NCI-H1105 treated with DMSO at 0.1 percent for 48 hours (cell line): ENCODE results near the gene ENO3.

Experiments used
- DNase-seq: peaks from one replicate; lab custom pipeline; 2025; lab: John Stamatoyannopoulos, UW

ENO3 gene

GRCh38 chr17:4937553-4937952 is 13.4 kb upstream of the ENO3 start:
- DNase-seq, result no peak

- DNase-seq, result no peak
These were observed 12.8 kb upstream of the ENO3 start for GRCh38 chr17:4938069-4938491.

- no peak for DNase-seq
These were observed 12.0 kb upstream of the ENO3 start for GRCh38 chr17:4938688-4939545.

- DNase-seq, result no peak
These were observed 11.4 kb upstream of the ENO3 start for GRCh38 chr17:4939546-4939795.

GRCh38 chr17:4939796-4940554 is 10.9 kb upstream of the ENO3 start, which contains the start of the genes RNF167 and SLC25A11:
Gene RNF167 (plus strand): TSS chr17:4940268. CDS start chr17:4940910, 642 bp downstream.
Gene SLC25A11 (minus strand): TSS chr17:4940046. CDS start chr17:4939910, 136 bp downstream.
- DNase-seq, result peak; percentile 100

- no peak for DNase-seq
These were observed 10.2 kb upstream of the ENO3 start for GRCh38 chr17:4940555-4941318.

- DNase-seq, result no peak
These were observed 9.7 kb upstream of the ENO3 start for GRCh38 chr17:4941319-4941610.

GRCh38 chr17:4942760-4943508 is 8.0 kb upstream of the ENO3 start:
- no peak for DNase-seq

GRCh38 chr17:4944163-4944553 is 6.8 kb upstream of the ENO3 start:
- DNase-seq, result no peak

GRCh38 chr17:4944554-4945175 is 6.3 kb upstream of the ENO3 start:
- DNase-seq, result no peak

GRCh38 chr17:4945176-4945943 is 5.6 kb upstream of the ENO3 start:
- no peak for DNase-seq

- DNase-seq, result no peak
These were observed 5.0 kb upstream of the ENO3 start for GRCh38 chr17:4945944-4946280.

- DNase-seq, result no peak
These were observed 4.5 kb upstream of the ENO3 start for GRCh38 chr17:4946312-4946976.

- DNase-seq, result no peak
These were observed 3.9 kb upstream of the ENO3 start for GRCh38 chr17:4947010-4947410.

GRCh38 chr17:4947411-4948165 is 3.3 kb upstream of the ENO3 start:
- peak; percentile 45 for DNase-seq

- DNase-seq, result peak; percentile 83
These were observed 2.6 kb upstream of the ENO3 start, which contains the start of gene PFN1 for GRCh38 chr17:4948166-4948930. Gene PFN1 (minus strand): TSS chr17:4948530. CDS start chr17:4948394, 136 bp downstream.

GRCh38 chr17:4948931-4949320 is 2.0 kb upstream of the ENO3 start:
- DNase-seq, result peak; percentile 77

GRCh38 chr17:4949321-4950074 is 1.4 kb upstream of the ENO3 start:
- DNase-seq, result peak; percentile 62
